Thyroid gland (tissue), 4 donors: ENCODE measurements around the gene RPLP1. TPM values are rescaled to one million over a fixed set of nuclear protein-coding genes. Genes with fewer than 3 reads are reported as not detected.

Experiments
- DNase-seq, 2 donors: peaks; one replicate each; pipeline ENCODE4 v3.0.0-alpha.2; 2019
- H3K27ac ChIP-seq, 3 donors: fragments of 200-600 bp; sonication (generic); 1 replicate in 2 of 3; 2 replicates in 1 of 3; pipeline ENCODE4 v1.5.1; 2016 to 2019; ENCODE audit warnings: mild to moderate bottlenecking in 1 of 3, moderate library complexity in 1 of 3
- H3K27me3 ChIP-seq: fragments of 200-600 bp; sonication (generic); one replicate; pipeline ENCODE4 v1.5.1; 2019
- H3K36me3 ChIP-seq, 2 donors: fragments of 200-600 bp; sonication (generic); one replicate each; pipeline ENCODE4 v1.5.1; 2016 to 2019
- H3K4me1 ChIP-seq, 2 donors: fragments of 200-600 bp; sonication (generic); one replicate each; pipeline ENCODE4 v1.5.1; 2017 to 2019
- H3K4me3 ChIP-seq, 3 donors: fragments of 200-600 bp; sonication (generic); replicated peaks in 1 of 3; 1 replicate in 2 of 3; 2 replicates in 1 of 3; pipeline ENCODE4 v1.5.1; 2016; ENCODE audit warnings: mild to moderate bottlenecking in 1 of 3
- H3K9me3 ChIP-seq: fragments of 200-600 bp; sonication (generic); one replicate; pipeline ENCODE4 v1.5.1; 2017
- CTCF ChIP-seq, 6 experiments: fragments of 200-600 bp in 3 of 6; fragments of 450-650 bp in 3 of 6; sonication (generic) in 3 of 6; IDR thresholded peaks; one replicate each; pipeline ENCODE4 v1.5.1; 2016 to 2019; ENCODE audit warnings: antibody characterized with exemption in 6 of 6, mild to moderate bottlenecking in 2 of 6, inconsistent platforms in 1 of 6, moderate library complexity in 1 of 6
- POLR2A ChIP-seq, 2 donors: fragments of 450-650 bp; IDR thresholded peaks; one replicate each; pipeline ENCODE4 v1.6.1; 2017; ENCODE audit warnings: antibody characterized with exemption in 2 of 2, mild to moderate bottlenecking in 2 of 2, moderate library complexity in 1 of 2
- WGBS, 2 donors: methylation state at CpG; one replicate each; pipeline ENCODE4 v1.1.5; 2017; 5-methylcytosine and 5-hydroxymethylcytosine counted together
- intact Hi-C: fragments of 100-400 bp; cut with DNase I; formaldehyde crosslinking; loops from one replicate; pipeline ENCODE4 v1.15.1; 2023
- total RNA-seq, 4 donors: library from RNA; depleted of rRNA; stranded (reverse); fragments of >200 nt; gene quantifications; one replicate each; pipeline ENCODE4 v1.2.3, GENCODE V29; 2016

Gene RPLP1
- total RNA-seq, 4 donors from 2014 or later, result 401 to 2,289 (median 606) TPM

- H3K4me3 ChIP-seq, result no peak overlapping the region
- intact Hi-C loops, result no loop called here
- no peaks in the 10 kb centered on the region for H3K9me3 ChIP-seq
- no peaks in the 10 kb centered on the region for H3K27me3 ChIP-seq
- no peaks in the 10 kb centered on the region for H3K36me3 ChIP-seq
- DNase-seq, result no peak
- TF ChIP-seq CTCF (IDR thresholded peaks at IDR 0.05), result no peak
- no peak for TF ChIP-seq POLR2A (IDR thresholded peaks at IDR 0.05)
- WGBS, 2 donors, result 97 to 98% methylated on average over 4 of the region's 4 CpGs
- no peaks in the 10 kb centered on the region for H3K4me1 ChIP-seq
- H3K27ac ChIP-seq, result no peak overlapping the region
These were observed 16.6 kb upstream of the RPLP1 start for GRCh38 chr15:69435985-69436384.

- intact Hi-C loops, result no loop called here
- DNase-seq, result no peak
- 96 to 98% methylated on average over 4 of the region's 4 CpGs for WGBS, 2 donors
These were observed 15.7 kb upstream of the RPLP1 start for GRCh38 chr15:69436951-69437350.

GRCh38 chr15:69439623-69440022 is 13.0 kb upstream of the RPLP1 start:
- Histone ChIP-seq H3K27ac (no peak overlapping the region), H3K27me3 (no peaks in the 10 kb centered on the region), H3K4me3 (no peak overlapping the region), H3K36me3 (no peaks in the 10 kb centered on the region), H3K9me3 (no peaks in the 10 kb centered on the region), H3K4me1 (no peaks in the 10 kb centered on the region)
- no peak for DNase-seq
- intact Hi-C loops, result no loop called here
- WGBS, 2 donors, result 92 to 94% methylated on average over 4 of the region's 4 CpGs
- no peak for TF ChIP-seq POLR2A (IDR thresholded peaks at IDR 0.05)

More at GRCh38 chr15:69436951-69437350, 15.7 kb upstream of the RPLP1 start:
- Histone ChIP-seq H3K4me1 (no peaks in the 10 kb centered on the region), H3K4me3 (no peak overlapping the region), H3K9me3 (no peaks in the 10 kb centered on the region), H3K27me3 (no peaks in the 10 kb centered on the region), H3K36me3 (no peaks in the 10 kb centered on the region), H3K27ac (no peak overlapping the region)
- TF ChIP-seq POLR2A (IDR thresholded peaks at IDR 0.05), result no peak
- TF ChIP-seq CTCF (IDR thresholded peaks at IDR 0.05), result no peak

- 87 to 89% methylated on average over 5 of the region's 5 CpGs for WGBS, 2 donors
- no peaks in the 10 kb centered on the region for H3K4me1 ChIP-seq
- intact Hi-C loops, result no loop called here
- H3K27me3 ChIP-seq, result no peaks in the 10 kb centered on the region
- TF ChIP-seq CTCF (IDR thresholded peaks at IDR 0.05) (no peak), POLR2A (IDR thresholded peaks at IDR 0.05) (no peak)
- H3K4me3 ChIP-seq, result no peak overlapping the region
- no peak for DNase-seq
- H3K36me3 ChIP-seq, result no peaks in the 10 kb centered on the region
- no peaks in the 10 kb centered on the region for H3K9me3 ChIP-seq
- H3K27ac ChIP-seq, result no peak overlapping the region
These were observed 9.5 kb upstream of the RPLP1 start for GRCh38 chr15:69443032-69443611.

- H3K4me3 ChIP-seq, result no peak overlapping the region
- intact Hi-C loops, result no loop called here
- no peaks in the 10 kb centered on the region for H3K4me1 ChIP-seq
- TF ChIP-seq CTCF (IDR thresholded peaks at IDR 0.05) (no peak), POLR2A (IDR thresholded peaks at IDR 0.05) (no peak)
- no peak for DNase-seq
- H3K27ac ChIP-seq, result no peak overlapping the region
- no peaks in the 10 kb centered on the region for H3K36me3 ChIP-seq
- H3K27me3 ChIP-seq, result no peaks in the 10 kb centered on the region
- WGBS, 2 donors, result 96 to 98% methylated on average over 7 of the region's 7 CpGs
- no peaks in the 10 kb centered on the region for H3K9me3 ChIP-seq
These were observed 7.9 kb upstream of the RPLP1 start for GRCh38 chr15:69444686-69445085.
